Prostate gland (tissue), 2 donors: Measurements from ENCODE around the gene TGM2.

Experiments used
- CTCF ChIP-seq, 4 experiments: fragments of 200-600 bp in 2 of 4; fragments of 450-650 bp in 2 of 4; sonication (generic) in 2 of 4; IDR thresholded peaks; 1 replicate in 3 of 4; 2 replicates in 1 of 4; pipeline ENCODE4 v1.5.1; 2016 to 2019; ENCODE audit warnings: antibody characterized with exemption in 4 of 4, mild to moderate bottlenecking in 2 of 4, moderate library complexity in 2 of 4
- POLR2A ChIP-seq: fragments of 450-650 bp; IDR thresholded peaks from one replicate; pipeline ENCODE4 v1.6.1; 2016; ENCODE audit warnings: antibody characterized with exemption, mild to moderate bottlenecking
- POLR2AphosphoS5 ChIP-seq: sonication (generic); formaldehyde crosslinking; IDR thresholded peaks from one replicate; pipeline ENCODE4 v1.6.1; 2017; ENCODE audit warnings: antibody characterized with exemption

- TF ChIP-seq POLR2A: no peak
- TF ChIP-seq POLR2AphosphoS5: no peak
- TF ChIP-seq CTCF (IDR thresholded peaks at IDR 0.05): no peak
Observed at GRCh38 chr20:38081575-38081974, 83.5 kb downstream of the TGM2 start.
